K562 (cell line): ENCODE results near the gene PANK2. TPM values are rescaled to one million over a fixed set of nuclear protein-coding genes. Genes with fewer than 3 reads are reported as not detected.
A peak's percentile ranks its signal among the peaks of the same experiment; 100 is the strongest.

Experiments
- CREB5 ChIP-seq: fragments of 250-450 bp; sonication (Bioruptor Pico); IDR thresholded peaks from 2 replicates; pipeline ENCODE4 v1.5.0; 2020; ENCODE audit warnings: mild to moderate bottlenecking
- CREM ChIP-seq: IDR thresholded peaks from 2 replicates; pipeline ENCODE4 v1.6.1; 2014; ENCODE audit warnings: antibody characterized with exemption, low read depth
- CXXC5 ChIP-seq: fragments of 250-450 bp; sonication (Bioruptor Pico); IDR thresholded peaks from 2 replicates; pipeline ENCODE4 v1.8.0; 2022; ENCODE audit warnings: inconsistent platforms, mild to moderate bottlenecking, moderate library complexity
- ETV1 ChIP-seq: fragments of 450-650 bp; conservative IDR thresholded peaks from 2 replicates; pipeline ENCODE4 v1.6.1; 2016; ENCODE audit warnings: missing genetic modification characterization, control low read depth, low read depth, missing compliant biosample characterization
- ETV6 ChIP-seq, 3 experiments: fragments of 150-350 bp in 1 of 3; sonication (generic) in 1 of 3; formaldehyde crosslinking in 1 of 3; IDR thresholded peaks; 2 replicates each; pipeline versions ENCODE4 v1.6.1 to v1.8.0; 2014 to 2022; ENCODE audit warnings: borderline replicate concordance in 2 of 3, low read depth in 2 of 3, antibody characterized with exemption in 1 of 3, low read length in 1 of 3, mild to moderate bottlenecking in 1 of 3, missing genetic modification reagents in 1 of 3
- HES1 ChIP-seq: fragments of 450-650 bp; IDR thresholded peaks from 2 replicates; pipeline ENCODE4 v1.6.1; 2016; ENCODE audit warnings: low read depth, mild to moderate bottlenecking, moderate library complexity
- MEF2D ChIP-seq: conservative IDR thresholded peaks from 2 replicates; pipeline ENCODE4 v1.6.1; 2016; ENCODE audit warnings: low read depth, missing genetic modification characterization, missing compliant biosample characterization
- PRMT5 ChIP-seq: sonication (generic); formaldehyde crosslinking; IDR thresholded peaks from 2 replicates; pipeline ENCODE4 v1.5.0; 2020; ENCODE audit warnings: missing genetic modification reagents
- U2AF1 ChIP-seq: fragments of 200-400 bp; formaldehyde crosslinking; optimal IDR thresholded peaks from 2 replicates; pipeline ENCODE3; 2017; ENCODE audit warnings: mild to moderate bottlenecking, low read depth, low read length, moderate library complexity
- ZNF146 ChIP-seq: IDR thresholded peaks from one replicate; pipeline ENCODE4 v1.6.1; 2018; ENCODE audit warnings: missing compliant biosample characterization; ENCODE audit not compliant: unreplicated experiment
- ZNF584 ChIP-seq: fragments of 200-800 bp; sonication (Bioruptor generic); IDR thresholded peaks from 2 replicates; pipeline ENCODE4 v1.6.1; 2016; ENCODE audit warnings: low read depth, mild to moderate bottlenecking, missing genetic modification characterization, missing compliant biosample characterization
- polyA plus RNA-seq, 8 experiments: library from polyadenylated mRNA; depleted of rRNA in 4 of 8; stranded (reverse) in 5 of 8; unstranded in 3 of 8; fragments of >200 nt; fragmentation: Nextera tagmentation in 2 of 8; fragmentation: Illumina TruSeq in 1 of 8; extraction: Ambion mirVana in 2 of 8; extraction: Trizol in 1 of 8; gene quantifications; 2 replicates each; pipeline versions ENCODE4 v1.2.1 to v1.2.3, GENCODE V29; 2011 to 2014; ENCODE audit warnings: inconsistent platforms in 1 of 8, missing spikeins in 1 of 8
- total RNA-seq, 7 experiments: library from RNA; depleted of rRNA in 6 of 7; stranded (reverse); fragments of >200 nt in 6 of 7; fragmentation: Illumina TruSeq in 2 of 7; extraction: Trizol in 2 of 7; gene quantifications; 2 replicates each; pipeline versions ENCODE4 v1.2.1 to v1.2.3, GENCODE V29; 2011 to 2021; ENCODE audit warnings: low replicate concordance in 1 of 7
- TF ChIP-seq, protein P1 (sequence below), 2 experiments: fragments of 450-650 bp; IDR thresholded peaks; 2 replicates each; pipeline ENCODE4 v1.6.1; 2016; ENCODE audit warnings: mild to moderate bottlenecking in 2 of 2, borderline replicate concordance in 1 of 2, low read depth in 1 of 2, moderate library complexity in 1 of 2
- TF ChIP-seq, protein P2 (sequence below): fragments of 450-650 bp; formaldehyde crosslinking; IDR thresholded peaks from 2 replicates; pipeline ENCODE4 v1.4.0; 2020; ENCODE audit warnings: mild to moderate bottlenecking

PANK2 gene
- total and polyA plus RNA-seq, 9 of the 15 experiments (the other 6 are each of a cell fraction or from before 2014, with no cell fraction given) = 14.9 to 43.5 (median 31.4) TPM

- TF ChIP-seq, protein P1, sequence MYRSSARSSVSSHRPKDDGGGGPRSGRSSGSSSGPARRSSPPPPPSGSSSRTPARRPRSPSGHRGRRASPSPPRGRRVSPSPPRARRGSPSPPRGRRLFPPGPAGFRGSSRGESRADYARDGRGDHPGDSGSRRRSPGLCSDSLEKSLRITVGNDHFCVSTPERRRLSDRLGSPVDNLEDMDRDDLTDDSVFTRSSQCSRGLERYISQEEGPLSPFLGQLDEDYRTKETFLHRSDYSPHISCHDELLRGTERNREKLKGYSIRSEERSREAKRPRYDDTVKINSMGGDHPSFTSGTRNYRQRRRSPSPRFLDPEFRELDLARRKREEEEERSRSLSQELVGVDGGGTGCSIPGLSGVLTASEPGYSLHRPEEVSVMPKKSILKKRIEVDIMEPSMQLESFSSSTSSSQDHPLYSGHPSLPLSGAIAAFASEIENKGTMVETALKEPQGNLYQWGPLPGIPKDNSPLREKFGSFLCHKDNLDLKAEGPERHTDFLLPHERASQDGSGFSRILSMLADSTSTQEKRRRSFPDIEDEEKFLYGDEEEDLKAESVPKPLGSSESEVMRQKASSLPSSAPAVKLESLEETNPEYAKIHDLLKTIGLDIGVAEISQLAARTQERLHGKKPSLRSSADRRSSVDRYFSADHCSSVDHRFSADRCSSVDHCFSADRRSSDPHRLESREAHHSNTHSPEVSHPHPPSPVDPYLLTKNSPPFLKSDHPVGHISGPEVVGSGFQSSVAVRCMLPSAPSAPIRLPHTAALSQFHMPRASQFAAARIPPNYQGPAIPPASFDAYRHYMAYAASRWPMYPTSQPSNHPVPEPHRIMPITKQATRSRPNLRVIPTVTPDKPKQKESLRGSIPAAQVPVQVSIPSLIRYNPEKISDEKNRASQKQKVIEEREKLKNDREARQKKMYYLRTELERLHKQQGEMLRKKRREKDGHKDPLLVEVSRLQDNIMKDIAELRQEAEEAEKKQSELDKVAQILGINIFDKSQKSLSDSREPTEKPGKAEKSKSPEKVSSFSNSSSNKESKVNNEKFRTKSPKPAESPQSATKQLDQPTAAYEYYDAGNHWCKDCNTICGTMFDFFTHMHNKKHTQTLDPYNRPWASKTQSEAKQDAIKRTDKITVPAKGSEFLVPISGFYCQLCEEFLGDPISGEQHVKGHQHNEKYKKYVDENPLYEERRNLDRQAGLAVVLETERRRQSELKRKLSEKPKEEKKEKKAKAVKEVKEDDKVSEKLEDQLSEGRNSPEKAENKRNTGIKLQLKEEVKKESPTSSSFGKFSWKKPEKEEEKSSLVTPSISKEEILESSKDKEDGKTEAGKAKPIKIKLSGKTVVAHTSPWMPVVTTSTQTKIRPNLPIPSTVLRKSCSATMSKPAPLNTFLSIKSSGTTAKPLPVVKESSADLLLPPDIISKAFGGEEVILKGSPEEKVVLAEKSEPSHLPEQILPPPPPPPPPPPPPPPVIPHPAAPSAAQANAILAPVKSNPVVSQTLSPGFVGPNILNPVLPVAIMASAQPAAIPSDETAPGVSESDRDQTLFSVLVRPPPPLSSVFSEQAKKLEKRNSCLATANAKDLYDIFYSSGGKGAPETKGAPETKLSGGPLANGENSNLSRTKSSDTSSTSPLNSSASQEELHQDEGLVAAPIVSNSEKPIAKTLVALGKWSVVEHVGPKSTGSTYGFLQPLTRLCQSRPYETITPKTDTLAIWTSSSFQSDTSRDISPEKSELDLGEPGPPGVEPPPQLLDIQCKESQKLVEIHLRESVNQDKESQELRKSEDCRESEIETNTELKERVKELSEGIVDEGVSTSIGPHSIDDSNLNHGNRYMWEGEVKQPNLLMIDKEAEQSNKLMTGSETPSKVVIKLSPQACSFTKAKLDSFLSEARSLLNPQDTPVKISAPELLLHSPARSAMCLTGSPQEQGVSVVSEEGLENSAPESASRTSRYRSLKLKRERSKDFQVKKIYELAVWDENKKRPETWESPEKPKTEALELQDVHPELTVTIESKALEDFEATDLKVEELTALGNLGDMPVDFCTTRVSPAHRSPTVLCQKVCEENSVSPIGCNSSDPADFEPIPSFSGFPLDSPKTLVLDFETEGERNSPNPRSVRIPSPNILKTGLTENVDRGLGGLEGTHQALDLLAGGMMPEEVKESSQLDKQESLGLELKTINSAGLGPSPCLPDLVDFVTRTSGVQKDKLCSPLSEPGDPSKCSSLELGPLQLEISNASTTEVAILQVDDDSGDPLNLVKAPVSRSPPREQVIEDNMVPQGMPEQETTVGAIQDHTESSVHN (IDR thresholded peaks at IDR 0.05; ENCODE audit: borderline replicate concordance in 1 of 2, low read depth in 1 of 2) = no peak
- TF ChIP-seq CREM = peak; percentile 40; the same call in 1 of the 2 replicates
- TF ChIP-seq ZNF584 (CRISPR knock-in tag) = no peak
- TF ChIP-seq ETV1 = no peak
- TF ChIP-seq MEF2D = no peak
- TF ChIP-seq CXXC5 (CRISPR knock-in tag) = peak; percentile 73
- TF ChIP-seq ETV6 (IDR thresholded peaks at IDR 0.05; ENCODE audit: borderline replicate concordance in 1 of 2, low read depth in 2 of 2, low read length in 1 of 2) = no peak; a peak in 1 of 4 replicates
- TF ChIP-seq ETV6 (CRISPR knock-in tag; IDR thresholded peaks at IDR 0.05; ENCODE audit: borderline replicate concordance) = no peak
- no peak for TF ChIP-seq PRMT5 (CRISPR knock-in tag)
- TF ChIP-seq HES1 = no peak
- TF ChIP-seq, protein P2, sequence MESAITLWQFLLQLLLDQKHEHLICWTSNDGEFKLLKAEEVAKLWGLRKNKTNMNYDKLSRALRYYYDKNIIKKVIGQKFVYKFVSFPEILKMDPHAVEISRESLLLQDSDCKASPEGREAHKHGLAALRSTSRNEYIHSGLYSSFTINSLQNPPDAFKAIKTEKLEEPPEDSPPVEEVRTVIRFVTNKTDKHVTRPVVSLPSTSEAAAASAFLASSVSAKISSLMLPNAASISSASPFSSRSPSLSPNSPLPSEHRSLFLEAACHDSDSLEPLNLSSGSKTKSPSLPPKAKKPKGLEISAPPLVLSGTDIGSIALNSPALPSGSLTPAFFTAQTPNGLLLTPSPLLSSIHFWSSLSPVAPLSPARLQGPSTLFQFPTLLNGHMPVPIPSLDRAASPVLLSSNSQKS (CRISPR knock-in tag) = no peak
- TF ChIP-seq U2AF1 = no peak
- TF ChIP-seq ZNF146 = no peak
- no peak for TF ChIP-seq CREB5
Observed at GRCh38 chr20:3846740-3847428, 42.3 kb upstream of the PANK2 start, which contains the start of gene MAVS (continued).
